ENCODE data around the gene TRIM3. TPM values are rescaled to one million over a fixed set of nuclear protein-coding genes. Genes with fewer than 3 reads are reported as not detected.

TRIM3 gene
- total RNA-seq, 4 donors from 2014 or later, result 19.9 to 31.7 (median 23.7) TPM

DNA sequence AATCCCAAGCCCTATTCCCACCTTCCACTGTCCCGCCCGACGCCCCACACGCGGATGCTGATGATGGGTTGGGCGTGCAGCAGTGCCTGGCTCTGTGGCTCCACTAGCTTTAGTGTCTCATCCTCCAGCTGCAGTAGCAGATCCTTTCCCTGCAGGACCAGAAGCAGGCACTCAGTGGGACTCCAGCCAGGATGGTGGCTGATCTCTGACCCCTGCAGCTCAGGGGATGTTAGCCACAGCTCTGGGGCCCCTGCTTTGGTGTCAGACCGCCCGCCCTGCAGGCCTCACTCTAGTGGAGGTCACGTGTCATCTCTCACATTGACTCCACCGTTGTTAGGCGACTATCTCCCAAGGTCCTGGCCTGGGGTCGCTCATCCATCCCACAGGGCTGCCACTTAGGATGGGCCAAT lies 71.7 kb downstream of the TRIM3 start:
- peaks cover 0 to 42% (median 8%) of the 10 kb centered on the region in 3 donors for H3K4me1 ChIP-seq
- WGBS, 2 donors (ENCODE audit: low coverage in 1 of 2), result 53 to 100% methylated on average over 1 to 4 of the region's 12 CpGs
- TF ChIP-seq POLR2AphosphoS5 (IDR thresholded peaks at IDR 0.05) (no peak), POLR2A (IDR thresholded peaks at IDR 0.05) (no peak), EP300 (IDR thresholded peaks at IDR 0.05) (no peak)
- TF ChIP-seq, protein P1, sequence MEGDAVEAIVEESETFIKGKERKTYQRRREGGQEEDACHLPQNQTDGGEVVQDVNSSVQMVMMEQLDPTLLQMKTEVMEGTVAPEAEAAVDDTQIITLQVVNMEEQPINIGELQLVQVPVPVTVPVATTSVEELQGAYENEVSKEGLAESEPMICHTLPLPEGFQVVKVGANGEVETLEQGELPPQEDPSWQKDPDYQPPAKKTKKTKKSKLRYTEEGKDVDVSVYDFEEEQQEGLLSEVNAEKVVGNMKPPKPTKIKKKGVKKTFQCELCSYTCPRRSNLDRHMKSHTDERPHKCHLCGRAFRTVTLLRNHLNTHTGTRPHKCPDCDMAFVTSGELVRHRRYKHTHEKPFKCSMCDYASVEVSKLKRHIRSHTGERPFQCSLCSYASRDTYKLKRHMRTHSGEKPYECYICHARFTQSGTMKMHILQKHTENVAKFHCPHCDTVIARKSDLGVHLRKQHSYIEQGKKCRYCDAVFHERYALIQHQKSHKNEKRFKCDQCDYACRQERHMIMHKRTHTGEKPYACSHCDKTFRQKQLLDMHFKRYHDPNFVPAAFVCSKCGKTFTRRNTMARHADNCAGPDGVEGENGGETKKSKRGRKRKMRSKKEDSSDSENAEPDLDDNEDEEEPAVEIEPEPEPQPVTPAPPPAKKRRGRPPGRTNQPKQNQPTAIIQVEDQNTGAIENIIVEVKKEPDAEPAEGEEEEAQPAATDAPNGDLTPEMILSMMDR (IDR thresholded peaks at IDR 0.05), result no peak
- H3K27me3 ChIP-seq, result no peaks in the 10 kb centered on the region
- no peak for ATAC-seq
- H3K9me3 ChIP-seq, result no peaks in the 10 kb centered on the region
- peaks cover 0 to 75% of the 10 kb centered on the region in 2 donors for H3K36me3 ChIP-seq
- H3K4me3 ChIP-seq, result no peak overlapping the region
- H3K27ac ChIP-seq, result no peak overlapping the region

DNA sequence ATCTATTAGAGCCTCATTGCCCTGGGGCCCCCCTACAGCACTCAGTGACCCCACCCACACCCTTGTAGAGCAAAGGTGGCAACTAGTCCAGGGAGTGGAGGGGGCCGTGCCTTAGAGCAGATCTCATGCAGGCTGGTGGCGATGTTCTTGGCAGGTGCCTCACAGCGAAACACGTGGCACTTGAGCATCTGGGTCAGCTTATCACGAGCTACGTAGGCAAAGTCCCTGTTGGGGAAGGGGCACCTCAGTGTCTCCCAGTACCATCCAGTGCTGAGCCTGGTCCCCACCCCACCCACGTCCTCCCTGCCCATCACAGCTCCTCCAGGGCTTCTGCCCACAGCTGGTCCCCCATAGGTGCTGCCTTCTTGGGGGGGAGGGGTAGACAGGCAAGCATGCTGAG lies 72.3 kb downstream of the TRIM3 start:
- ATAC-seq, result no peak
- H3K36me3 ChIP-seq, result peaks cover 0 to 71% of the 10 kb centered on the region in 2 donors
- WGBS, 2 donors (ENCODE audit: low coverage in 1 of 2), result 84 to 100% methylated on average over 1 to 4 of the region's 7 CpGs

DNA sequence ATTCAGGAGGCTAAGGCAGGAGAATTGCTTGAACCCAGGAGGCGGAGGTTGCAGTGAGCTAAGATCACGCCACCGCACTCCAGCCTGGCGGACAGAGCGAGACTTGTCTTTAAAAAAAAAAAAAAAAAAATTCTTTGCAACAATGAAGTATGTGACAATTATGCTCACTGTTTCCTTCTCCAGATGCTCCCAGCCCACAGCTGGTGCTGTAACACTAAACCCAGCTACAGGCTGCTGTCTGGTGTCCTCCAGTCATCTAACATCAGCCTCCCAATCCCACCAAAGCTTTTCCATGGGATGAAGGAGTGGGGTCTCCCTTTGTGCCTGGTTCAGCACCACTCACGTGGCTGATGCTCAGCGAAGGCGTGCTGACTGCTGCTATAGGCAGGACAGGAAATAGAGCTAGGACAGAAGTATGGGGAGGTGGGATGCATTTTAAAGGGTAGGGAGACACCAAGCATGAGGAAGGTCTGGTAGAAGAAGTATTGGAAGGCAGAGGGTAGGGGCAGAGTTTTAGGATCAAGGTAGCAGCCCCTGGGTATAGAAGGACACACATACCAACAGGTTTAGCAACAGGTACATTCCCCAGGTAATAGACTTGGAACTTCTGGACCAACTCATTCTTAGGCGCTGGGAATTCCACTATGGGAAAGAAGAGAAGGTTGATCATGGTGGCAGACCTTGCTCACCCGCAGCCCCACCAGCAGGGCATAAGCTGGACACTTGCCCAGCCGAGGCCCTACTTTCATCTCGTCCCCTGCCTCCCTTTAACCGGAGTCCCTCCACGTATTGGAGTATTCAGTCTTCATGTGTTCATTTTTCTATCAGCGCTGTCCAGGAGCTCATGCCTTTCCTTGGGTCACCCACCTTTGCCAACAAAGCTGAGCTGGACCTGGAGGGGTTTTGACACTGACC lies 73.1 kb downstream of the TRIM3 start:
- TF ChIP-seq EP300 (IDR thresholded peaks at IDR 0.05), result no peak
- TF ChIP-seq, protein P1 (IDR thresholded peaks at IDR 0.05), result no peak
- TF ChIP-seq POLR2AphosphoS5 (IDR thresholded peaks at IDR 0.05), result no peak
- H3K4me3 ChIP-seq, result no peak overlapping the region
- no peak for ATAC-seq
- no peaks in the 10 kb centered on the region for H3K9me3 ChIP-seq
- peaks cover 0 to 74% of the 10 kb centered on the region in 2 donors for H3K36me3 ChIP-seq
- H3K27me3 ChIP-seq, result no peaks in the 10 kb centered on the region
- WGBS, 2 donors (ENCODE audit: low coverage in 1 of 2), result 97 to 99% methylated on average over 7 to 9 of the region's 15 CpGs
- H3K4me1 ChIP-seq, result peaks cover 0 to 32% (median 8%) of the 10 kb centered on the region in 3 donors
- H3K27ac ChIP-seq, result no peak overlapping the region

More for the DNA sequence above, 72.3 kb downstream of the TRIM3 start:
- no peak for TF ChIP-seq POLR2A (IDR thresholded peaks at IDR 0.05)
- TF ChIP-seq POLR2AphosphoS5 (IDR thresholded peaks at IDR 0.05), result no peak
- no peak for TF ChIP-seq EP300 (IDR thresholded peaks at IDR 0.05)
- TF ChIP-seq, protein P1 (IDR thresholded peaks at IDR 0.05), result no peak
- Histone ChIP-seq H3K4me3 (no peak overlapping the region), H3K27ac (no peak overlapping the region), H3K27me3 (no peaks in the 10 kb centered on the region), H3K9me3 (no peaks in the 10 kb centered on the region), H3K4me1 (peaks cover 0 to 38% (median 8%) of the 10 kb centered on the region in 3 donors)

Other genes with a start within 250 kb of the TRIM3 start
- gene FHIP1B, start 239.3 kb downstream of the TRIM3 start, total RNA-seq, result 10 to 100 TPM; 13.0 to 50.4 (median 20.0) TPM
- gene CNGA4, start 234.9 kb downstream of the TRIM3 start, total RNA-seq, result under 1 TPM in 1 of 4 donors, not detected in 3; 0.73 TPM
- under 1 TPM in 2 of 4 donors, not detected in 2; 0.16 to 0.22 TPM for gene CCKBR, start 214.1 kb downstream of the TRIM3 start, total RNA-seq
- gene CAVIN3, start 153.4 kb downstream of the TRIM3 start, total RNA-seq, result 100 to 1,000 TPM; 164 to 313 (median 211) TPM
- 10 to 100 TPM; 26.6 to 37.8 (median 33.5) TPM for gene SMPD1, start 83.5 kb downstream of the TRIM3 start, total RNA-seq
- 100 to 1,000 TPM in 1 of 4 donors, 10 to 100 TPM in 3; 55.9 to 149 (median 73.1) TPM for gene APBB1, start 54.8 kb downstream of the TRIM3 start, total RNA-seq
- 1 to 10 TPM in 1 of 4 donors, under 1 TPM in 1, not detected in 2; 0.31 to 3.6 TPM for gene HPX, start 33.0 kb downstream of the TRIM3 start, total RNA-seq
- 10 to 100 TPM; 35.7 to 55.1 (median 51.2) TPM for gene ARFIP2, start 7.4 kb upstream of the TRIM3 start, total RNA-seq
- gene TIMM10B, start 7.6 kb upstream of the TRIM3 start, total RNA-seq, result 10 to 100 TPM; 37.3 to 69.0 (median 47.0) TPM
- gene DNHD1, start 23.3 kb upstream of the TRIM3 start, total RNA-seq, result 10 to 100 TPM in 2 of 4 donors, 1 to 10 TPM in 2; 2.9 to 20.9 (median 9.8) TPM
- 10 to 100 TPM; 25.7 to 32.4 (median 28.1) TPM for gene RRP8, start 129.7 kb upstream of the TRIM3 start, total RNA-seq
- 100 to 1,000 TPM; 395 to 658 (median 466) TPM for gene ILK, start 129.8 kb upstream of the TRIM3 start, total RNA-seq
- gene TAF10, start 138.3 kb upstream of the TRIM3 start, total RNA-seq, result 10 to 100 TPM; 21.7 to 41.1 (median 35.4) TPM
- 10 to 100 TPM; 67.6 to 84.4 (median 76.9) TPM for gene TPP1, start 145.5 kb upstream of the TRIM3 start, total RNA-seq
- 10 to 100 TPM; 22.2 to 59.8 (median 37.8) TPM for gene DCHS1, start 181.9 kb upstream of the TRIM3 start, total RNA-seq
- gene MRPL17, start 209.4 kb upstream of the TRIM3 start, total RNA-seq, result 10 to 100 TPM; 12.6 to 35.0 (median 18.6) TPM